HepG2 (cell line): ENCODE results near the gene AP1S3. TPM values are rescaled to one million over a fixed set of nuclear protein-coding genes. Genes with fewer than 3 reads are reported as not detected.

Experiments used
- ATAC-seq: fragments of 200-7000 bp; cut with Tn5 transposase; 3 replicates; pipeline ENCODE4 v1.9.1; 2020; ENCODE audit warnings: mild to moderate bottlenecking, moderate library complexity
- BruUV-seq: library from RNA; stranded (reverse); fragments of 400-500 nt; replicated peaks from 2 replicates; lab custom pipeline; 2021; lab: Mats Ljungman, UMichigan
- CTCF ChIA-PET: fragments of 300-600 bp; formaldehyde crosslinking; extraction: SDS; loops from one replicate; lab custom pipeline; 2021; ENCODE audit warnings: low total read pairs, inconsistent platforms, low intra/inter-chr PET ratio; lab: Yijun Ruan, JAX
- POLR2A ChIA-PET: fragments of 350-600 bp; sonication (Branson Sonifier 250); formaldehyde crosslinking; loops from one replicate; lab custom pipeline; 2020; ENCODE audit warnings: antibody characterized with exemption, inconsistent platforms; lab: Yijun Ruan, JAX
- DNase-seq: peaks from one replicate; pipeline ENCODE4 v3.0.0-alpha.2; 2015; ENCODE audit warnings: low spot score
- FAIRE-seq: peaks from 3 replicates; lab custom pipeline; 2011; peaks lifted over from hg19 to GRCh38; lab: Jason Lieb, UNC
- H2AFZ ChIP-seq: one replicate; pipeline ENCODE4 v1.6.1; 2011; ENCODE audit warnings: low read length, inconsistent platforms
- H3K27ac ChIP-seq: fragments of 300-600 bp; 3 replicates; pipeline ENCODE4 v1.8.0; 2011; ENCODE audit warnings: mixed run types, mild to moderate bottlenecking, mixed read lengths, low read length, inconsistent platforms; ENCODE audit not compliant: insufficient read depth; ENCODE audit errors: extremely low read length
- H3K27me3 ChIP-seq, 2 experiments: fragments of 200-600 bp in 1 of 2; 2 replicates in 1 of 2; 3 replicates in 1 of 2; pipeline versions ENCODE4 v1.6.0 to v1.8.0; 2011; ENCODE audit warnings: low read length in 2 of 2, mild to moderate bottlenecking in 2 of 2, moderate library complexity in 2 of 2, inconsistent platforms in 1 of 2; ENCODE audit not compliant: insufficient read depth in 2 of 2, control insufficient read depth in 1 of 2
- H3K36me3 ChIP-seq, 2 experiments: fragments of 200-600 bp in 1 of 2; replicated peaks in 1 of 2; 2 replicates in 1 of 2; 3 replicates in 1 of 2; pipeline versions ENCODE4 v1.5.1 to v1.8.0; 2011; ENCODE audit warnings: low read length in 2 of 2, inconsistent platforms in 1 of 2; ENCODE audit not compliant: insufficient read depth in 2 of 2, control insufficient read depth in 1 of 2
- H3K4me1 ChIP-seq: 2 replicates; pipeline ENCODE4 v1.5.1; 2012; ENCODE audit warnings: low read length, inconsistent platforms; ENCODE audit not compliant: insufficient read depth
- H3K4me2 ChIP-seq: 2 replicates; pipeline ENCODE4 v1.6.0; 2011; ENCODE audit warnings: low read depth, low read length, inconsistent platforms
- H3K4me3 ChIP-seq, 3 experiments: fragments of 200-600 bp in 1 of 3; sonication (generic), shearing (Covaris generic) in 1 of 3; replicated peaks in 1 of 3; 2 replicates each; pipeline ENCODE4 v1.5.1; 2011 to 2016; ENCODE audit warnings: low read length in 3 of 3, inconsistent platforms in 2 of 3, low read depth in 2 of 3, mild to moderate bottlenecking in 2 of 3, control low read depth in 1 of 3, mixed read lengths in 1 of 3; ENCODE audit not compliant: insufficient read depth in 1 of 3
- H3K79me2 ChIP-seq: one replicate; pipeline ENCODE4 v1.6.1; 2011; ENCODE audit warnings: low read length, inconsistent platforms; ENCODE audit not compliant: insufficient read depth
- H3K9ac ChIP-seq: 2 replicates; pipeline ENCODE4 v1.6.0; 2011; ENCODE audit warnings: mild to moderate bottlenecking, low read depth, low read length, inconsistent platforms; ENCODE audit not compliant: insufficient read depth
- H3K9me3 ChIP-seq: 2 replicates; pipeline ENCODE4 v1.5.1; 2012; ENCODE audit warnings: mild to moderate bottlenecking, low read length
- H4K20me1 ChIP-seq: 2 replicates; pipeline ENCODE4 v1.6.0; 2011; ENCODE audit warnings: inconsistent platforms, mild to moderate bottlenecking, low read length, moderate library complexity; ENCODE audit not compliant: insufficient read depth
- CREB1 ChIP-seq, 2 experiments: fragments of 450-650 bp in 1 of 2; IDR thresholded peaks; 2 replicates each; pipeline ENCODE4 v1.6.1; 2016 to 2017; ENCODE audit warnings: control low read depth in 1 of 2, mild to moderate bottlenecking in 1 of 2, missing compliant biosample characterization in 1 of 2, missing genetic modification characterization in 1 of 2
- HHEX ChIP-seq: IDR thresholded peaks from 2 replicates; pipeline ENCODE4 v1.6.1; 2016; ENCODE audit warnings: control low read depth
- MAFF ChIP-seq: IDR thresholded peaks from 2 replicates; pipeline ENCODE4 v1.6.1; 2011; ENCODE audit warnings: low read depth, low read length, improper control_type of control experiment
- MAFK ChIP-seq, 2 experiments: IDR thresholded peaks in 1 of 2; conservative IDR thresholded peaks in 1 of 2; 2 replicates each; pipeline ENCODE4 v1.6.1; 2011; ENCODE audit warnings: improper control_type of control experiment in 2 of 2, low read length in 2 of 2
- SAP130 ChIP-seq: IDR thresholded peaks from 2 replicates; pipeline ENCODE4 v1.6.1; 2016; ENCODE audit warnings: low read depth
- ZNF331 ChIP-seq: sonication (generic); formaldehyde crosslinking; IDR thresholded peaks from 2 replicates; pipeline ENCODE4 v1.4.0; 2020; ENCODE audit warnings: missing genetic modification reagents
- WGBS: methylation state at CpG from one replicate; pipeline ENCODE4 v1.1.6; 2017; ENCODE audit warnings: low lambda C conversion rate; 5-methylcytosine and 5-hydroxymethylcytosine counted together
- in situ Hi-C: cut with HindIII; loops from 2 replicates; pipeline ENCODE4 v1.10.0; 2017; ENCODE audit warnings: low pct_unique_long_range_greater_than_20kb; ENCODE audit not compliant: extremely low pct_ligation_motif_present
- intact Hi-C: fragments of 100-400 bp; cut with micrococcal nuclease; formaldehyde crosslinking; loops from one replicate; pipeline ENCODE4 v1.10.0; 2022; ENCODE audit not compliant: unreplicated experiment
- polyA plus RNA-seq, 8 experiments: library from polyadenylated mRNA; depleted of rRNA in 3 of 8; stranded (reverse) in 7 of 8; unstranded in 1 of 8; fragments of >200 nt; fragmentation: Illumina TruSeq in 4 of 8; extraction: Trizol in 4 of 8; gene quantifications; 2 replicates each; pipeline versions ENCODE4 v1.2.1 to v1.2.3, GENCODE V29; 2011 to 2016; ENCODE audit warnings: low read depth in 4 of 8, missing spikeins in 1 of 8, mixed read lengths in 1 of 8; ENCODE audit not compliant: insufficient read depth in 1 of 8
- total RNA-seq, 5 experiments: library from RNA; depleted of rRNA; stranded (reverse); fragments of >200 nt; fragmentation: Illumina TruSeq; extraction: Trizol; gene quantifications; 2 replicates each; pipeline ENCODE4 v1.2.3, GENCODE V29; 2016; ENCODE audit warnings: low read depth in 1 of 5
- TF ChIP-seq, protein P1 (sequence below): IDR thresholded peaks from 2 replicates; pipeline ENCODE4 v1.6.1; 2016; ENCODE audit warnings: missing compliant biosample characterization, missing genetic modification reagents, borderline replicate concordance
- TF ChIP-seq, protein P2 (sequence below): sonication (generic); formaldehyde crosslinking; IDR thresholded peaks from 2 replicates; pipeline ENCODE4 v1.4.0; 2020; ENCODE audit warnings: missing genetic modification reagents, mild to moderate bottlenecking, borderline replicate concordance
- TF ChIP-seq, protein P3 (sequence below): sonication (generic); formaldehyde crosslinking; IDR thresholded peaks from 2 replicates; pipeline ENCODE4 v1.8.0; 2022; ENCODE audit warnings: missing genetic modification reagents, mild to moderate bottlenecking, borderline replicate concordance
- TF ChIP-seq, protein P4 (sequence below): sonication (generic); formaldehyde crosslinking; IDR thresholded peaks from 2 replicates; pipeline ENCODE4 v1.4.0; 2020; ENCODE audit warnings: missing genetic modification reagents, borderline replicate concordance
- TF ChIP-seq, protein P5 (sequence below): IDR thresholded peaks from 2 replicates; pipeline ENCODE4 v1.6.1; 2016; ENCODE audit warnings: low read depth
- TF ChIP-seq, protein P6 (sequence below): IDR thresholded peaks from 2 replicates; pipeline ENCODE4 v1.4.0; 2020; ENCODE audit warnings: mild to moderate bottlenecking, missing genetic modification reagents

Gene AP1S3
- total and polyA plus RNA-seq, 2 of the 13 experiments (the other 11 are each of a cell fraction or from before 2014, with no cell fraction given) = 3.0 to 16.3 TPM

DNA sequence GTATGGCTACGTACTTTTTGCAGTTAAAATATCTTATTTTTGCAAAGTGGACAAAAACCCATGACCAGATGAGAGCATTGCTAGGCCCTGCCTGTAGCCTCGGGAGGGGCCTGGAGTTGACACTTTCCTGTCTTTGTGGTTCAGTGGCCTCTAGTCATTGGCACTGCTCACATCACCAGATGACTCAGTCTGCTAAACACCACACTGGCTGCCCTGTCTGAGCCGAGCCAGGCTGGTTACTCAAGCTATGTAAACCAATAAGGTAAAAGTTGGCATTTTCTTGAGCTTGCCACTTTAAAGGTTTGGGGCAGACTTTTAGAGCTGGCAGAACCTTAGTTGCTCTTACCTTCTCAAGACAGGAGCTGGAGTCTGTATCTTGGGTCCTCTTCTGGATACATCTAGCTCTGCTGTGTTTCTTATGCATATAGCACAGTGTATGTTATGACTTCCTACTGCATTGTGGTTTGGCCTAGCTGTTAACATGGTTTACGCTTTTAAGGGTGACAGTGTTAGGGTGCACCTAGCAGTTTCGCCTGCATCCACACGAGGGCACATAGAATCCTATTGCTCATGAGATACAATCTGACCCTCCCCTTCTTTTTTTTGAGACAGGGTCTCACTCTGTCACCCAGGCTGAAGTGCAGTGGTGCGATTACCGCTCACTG lies 76.4 kb downstream of the AP1S3 start:
- intact Hi-C loops = no loop called here
- Histone ChIP-seq H3K79me2 (no peaks in the 10 kb centered on the region), H3K27me3 (no peaks in the 10 kb centered on the region), H3K4me2 (no peak overlapping the region), H3K27ac (no peak overlapping the region), H3K9me3 (no peaks in the 10 kb centered on the region), H3K4me3 (no peak overlapping the region), H4K20me1 (no peaks in the 10 kb centered on the region), H3K9ac (no peak overlapping the region), H3K36me3 (no peaks in the 10 kb centered on the region), H3K4me1 (peaks cover 41% of the 10 kb centered on the region), H2AFZ (no peak overlapping the region)
- in situ Hi-C loops = no loop called here
- ATAC-seq = peak; percentile 76
- 70% methylated on average over 8 of the region's 8 CpGs for WGBS
- peak; percentile 77 for DNase-seq
- BruUV-seq = no TSS peak
- FAIRE-seq = peak; percentile 60
- CTCF ChIA-PET = no interaction called here
- POLR2A ChIA-PET = interaction anchor here (1.6 kb wide), 1 partner anchor 15 kb away, joined by 3 read pairs; no protein-coding TSS in a partner anchor
- TF ChIP-seq CREB1 (IDR thresholded peaks at IDR 0.05) = no peak
- TF ChIP-seq CREB1 (CRISPR knock-in tag; IDR thresholded peaks at IDR 0.05) = 0 out of 2 replicates have a peak, but pooled peaks have one; percentile 37
- TF ChIP-seq, protein P1, sequence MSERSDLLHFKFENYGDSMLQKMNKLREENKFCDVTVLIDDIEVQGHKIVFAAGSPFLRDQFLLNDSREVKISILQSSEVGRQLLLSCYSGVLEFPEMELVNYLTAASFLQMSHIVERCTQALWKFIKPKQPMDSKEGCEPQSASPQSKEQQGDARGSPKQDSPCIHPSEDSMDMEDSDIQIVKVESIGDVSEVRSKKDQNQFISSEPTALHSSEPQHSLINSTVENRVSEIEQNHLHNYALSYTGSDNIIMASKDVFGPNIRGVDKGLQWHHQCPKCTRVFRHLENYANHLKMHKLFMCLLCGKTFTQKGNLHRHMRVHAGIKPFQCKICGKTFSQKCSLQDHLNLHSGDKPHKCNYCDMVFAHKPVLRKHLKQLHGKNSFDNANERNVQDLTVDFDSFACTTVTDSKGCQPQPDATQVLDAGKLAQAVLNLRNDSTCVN (CRISPR knock-in tag) = no peak
- peak; percentile 17; the same call in 1 of the 2 replicates for TF ChIP-seq SAP130 (CRISPR knock-in tag)
- TF ChIP-seq ZNF331 = 0 out of 2 replicates have a peak, but pooled peaks have one; percentile 28
- peak; percentile 74 for TF ChIP-seq MAFF
- TF ChIP-seq, protein P2, sequence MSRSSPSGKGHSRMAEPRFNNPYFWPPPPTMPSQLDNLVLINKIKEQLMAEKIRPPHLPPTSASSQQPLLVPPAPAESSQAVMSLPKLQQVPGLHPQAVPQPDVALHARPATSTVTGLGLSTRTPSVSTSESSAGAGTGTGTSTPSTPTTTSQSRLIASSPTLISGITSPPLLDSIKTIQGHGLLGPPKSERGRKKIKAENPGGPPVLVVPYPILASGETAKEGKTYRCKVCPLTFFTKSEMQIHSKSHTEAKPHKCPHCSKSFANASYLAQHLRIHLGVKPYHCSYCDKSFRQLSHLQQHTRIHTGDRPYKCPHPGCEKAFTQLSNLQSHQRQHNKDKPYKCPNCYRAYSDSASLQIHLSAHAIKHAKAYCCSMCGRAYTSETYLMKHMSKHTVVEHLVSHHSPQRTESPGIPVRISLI (CRISPR knock-in tag) = no peak
- no peak for TF ChIP-seq HHEX (CRISPR knock-in tag)
- TF ChIP-seq MAFK (conservative IDR thresholded peaks at IDR 0.05 in 1 of 2, IDR thresholded peaks at IDR 0.05 in 1 of 2; ENCODE audit: low read length in 2 of 2) = peak; percentile 74 to 86
- TF ChIP-seq, protein P3, sequence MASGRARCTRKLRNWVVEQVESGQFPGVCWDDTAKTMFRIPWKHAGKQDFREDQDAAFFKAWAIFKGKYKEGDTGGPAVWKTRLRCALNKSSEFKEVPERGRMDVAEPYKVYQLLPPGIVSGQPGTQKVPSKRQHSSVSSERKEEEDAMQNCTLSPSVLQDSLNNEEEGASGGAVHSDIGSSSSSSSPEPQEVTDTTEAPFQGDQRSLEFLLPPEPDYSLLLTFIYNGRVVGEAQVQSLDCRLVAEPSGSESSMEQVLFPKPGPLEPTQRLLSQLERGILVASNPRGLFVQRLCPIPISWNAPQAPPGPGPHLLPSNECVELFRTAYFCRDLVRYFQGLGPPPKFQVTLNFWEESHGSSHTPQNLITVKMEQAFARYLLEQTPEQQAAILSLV (CRISPR knock-in tag) = 0 out of 2 replicates have a peak, but pooled peaks have one; percentile 41
- TF ChIP-seq, protein P4, sequence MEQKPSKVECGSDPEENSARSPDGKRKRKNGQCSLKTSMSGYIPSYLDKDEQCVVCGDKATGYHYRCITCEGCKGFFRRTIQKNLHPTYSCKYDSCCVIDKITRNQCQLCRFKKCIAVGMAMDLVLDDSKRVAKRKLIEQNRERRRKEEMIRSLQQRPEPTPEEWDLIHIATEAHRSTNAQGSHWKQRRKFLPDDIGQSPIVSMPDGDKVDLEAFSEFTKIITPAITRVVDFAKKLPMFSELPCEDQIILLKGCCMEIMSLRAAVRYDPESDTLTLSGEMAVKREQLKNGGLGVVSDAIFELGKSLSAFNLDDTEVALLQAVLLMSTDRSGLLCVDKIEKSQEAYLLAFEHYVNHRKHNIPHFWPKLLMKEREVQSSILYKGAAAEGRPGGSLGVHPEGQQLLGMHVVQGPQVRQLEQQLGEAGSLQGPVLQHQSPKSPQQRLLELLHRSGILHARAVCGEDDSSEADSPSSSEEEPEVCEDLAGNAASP (CRISPR knock-in tag) = no peak
- TF ChIP-seq, protein P5, sequence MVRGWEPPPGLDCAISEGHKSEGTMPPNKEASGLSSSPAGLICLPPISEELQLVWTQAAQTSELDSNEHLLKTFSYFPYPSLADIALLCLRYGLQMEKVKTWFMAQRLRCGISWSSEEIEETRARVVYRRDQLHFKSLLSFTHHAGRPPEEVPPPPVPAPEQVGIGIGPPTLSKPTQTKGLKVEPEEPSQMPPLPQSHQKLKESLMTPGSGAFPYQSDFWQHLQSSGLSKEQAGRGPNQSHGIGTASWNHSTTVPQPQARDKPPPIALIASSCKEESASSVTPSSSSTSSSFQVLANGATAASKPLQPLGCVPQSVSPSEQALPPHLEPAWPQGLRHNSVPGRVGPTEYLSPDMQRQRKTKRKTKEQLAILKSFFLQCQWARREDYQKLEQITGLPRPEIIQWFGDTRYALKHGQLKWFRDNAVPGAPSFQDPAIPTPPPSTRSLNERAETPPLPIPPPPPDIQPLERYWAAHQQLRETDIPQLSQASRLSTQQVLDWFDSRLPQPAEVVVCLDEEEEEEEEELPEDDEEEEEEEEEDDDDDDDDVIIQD (CRISPR knock-in tag) = 0 out of 2 replicates have a peak, but pooled peaks have one; percentile 28
- TF ChIP-seq, protein P6, sequence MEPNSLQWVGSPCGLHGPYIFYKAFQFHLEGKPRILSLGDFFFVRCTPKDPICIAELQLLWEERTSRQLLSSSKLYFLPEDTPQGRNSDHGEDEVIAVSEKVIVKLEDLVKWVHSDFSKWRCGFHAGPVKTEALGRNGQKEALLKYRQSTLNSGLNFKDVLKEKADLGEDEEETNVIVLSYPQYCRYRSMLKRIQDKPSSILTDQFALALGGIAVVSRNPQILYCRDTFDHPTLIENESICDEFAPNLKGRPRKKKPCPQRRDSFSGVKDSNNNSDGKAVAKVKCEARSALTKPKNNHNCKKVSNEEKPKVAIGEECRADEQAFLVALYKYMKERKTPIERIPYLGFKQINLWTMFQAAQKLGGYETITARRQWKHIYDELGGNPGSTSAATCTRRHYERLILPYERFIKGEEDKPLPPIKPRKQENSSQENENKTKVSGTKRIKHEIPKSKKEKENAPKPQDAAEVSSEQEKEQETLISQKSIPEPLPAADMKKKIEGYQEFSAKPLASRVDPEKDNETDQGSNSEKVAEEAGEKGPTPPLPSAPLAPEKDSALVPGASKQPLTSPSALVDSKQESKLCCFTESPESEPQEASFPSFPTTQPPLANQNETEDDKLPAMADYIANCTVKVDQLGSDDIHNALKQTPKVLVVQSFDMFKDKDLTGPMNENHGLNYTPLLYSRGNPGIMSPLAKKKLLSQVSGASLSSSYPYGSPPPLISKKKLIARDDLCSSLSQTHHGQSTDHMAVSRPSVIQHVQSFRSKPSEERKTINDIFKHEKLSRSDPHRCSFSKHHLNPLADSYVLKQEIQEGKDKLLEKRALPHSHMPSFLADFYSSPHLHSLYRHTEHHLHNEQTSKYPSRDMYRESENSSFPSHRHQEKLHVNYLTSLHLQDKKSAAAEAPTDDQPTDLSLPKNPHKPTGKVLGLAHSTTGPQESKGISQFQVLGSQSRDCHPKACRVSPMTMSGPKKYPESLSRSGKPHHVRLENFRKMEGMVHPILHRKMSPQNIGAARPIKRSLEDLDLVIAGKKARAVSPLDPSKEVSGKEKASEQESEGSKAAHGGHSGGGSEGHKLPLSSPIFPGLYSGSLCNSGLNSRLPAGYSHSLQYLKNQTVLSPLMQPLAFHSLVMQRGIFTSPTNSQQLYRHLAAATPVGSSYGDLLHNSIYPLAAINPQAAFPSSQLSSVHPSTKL = 0 out of 2 replicates have a peak, but pooled peaks have one; percentile 15
